Tibial nerve (tissue), 4 donors: ENCODE measurements around the gene REX1BD. TPM values are rescaled to one million over a fixed set of nuclear protein-coding genes. Genes with fewer than 3 reads are reported as not detected.

Experiments
- DNase-seq, 2 donors: peaks; one replicate each; pipeline ENCODE4 v3.0.0-alpha.2; 2019; ENCODE audit warnings: low spot score in 2 of 2
- H3K27ac ChIP-seq, 4 donors: fragments of 200-600 bp; sonication (generic) in 3 of 4; one replicate each; pipeline ENCODE4 v1.5.1; 2017 to 2019; ENCODE audit warnings: mild to moderate bottlenecking in 1 of 4
- H3K27me3 ChIP-seq, 2 donors: fragments of 200-600 bp; sonication (generic) in 1 of 2; one replicate each; pipeline versions ENCODE4 v1.5.1 to v1.6.0; 2017 to 2019
- H3K36me3 ChIP-seq, 3 donors: fragments of 200-600 bp; sonication (generic); one replicate each; pipeline ENCODE4 v1.5.1; 2018 to 2019
- H3K4me1 ChIP-seq, 4 donors: fragments of 200-600 bp; sonication (generic) in 3 of 4; one replicate each; pipeline ENCODE4 v1.5.1; 2017 to 2019
- H3K4me3 ChIP-seq, 4 donors: fragments of 200-600 bp; sonication (generic) in 3 of 4; one replicate each; pipeline ENCODE4 v1.5.1; 2017 to 2019; ENCODE audit warnings: mild to moderate bottlenecking in 1 of 4, moderate library complexity in 1 of 4
- H3K9me3 ChIP-seq, 4 donors: fragments of 200-600 bp; sonication (generic) in 3 of 4; one replicate each; pipeline ENCODE4 v1.5.1; 2017 to 2019
- EP300 ChIP-seq, 2 donors: sonication (generic); formaldehyde crosslinking; IDR thresholded peaks; one replicate each; pipeline ENCODE4 v1.6.1; 2017; ENCODE audit warnings: antibody characterized with exemption in 2 of 2, mild to moderate bottlenecking in 1 of 2
- POLR2A ChIP-seq, 2 donors: fragments of 450-650 bp; IDR thresholded peaks; one replicate each; pipeline ENCODE4 v1.6.1; 2017; ENCODE audit warnings: antibody characterized with exemption in 2 of 2, mild to moderate bottlenecking in 2 of 2, moderate library complexity in 2 of 2
- WGBS, 2 donors: methylation state at CpG; one replicate each; pipeline ENCODE4 v1.1.5; 2018; 5-methylcytosine and 5-hydroxymethylcytosine counted together
- total RNA-seq, 4 donors: library from RNA; depleted of rRNA; stranded (reverse); fragments of >200 nt; gene quantifications; one replicate each; pipeline ENCODE4 v1.1.0, GENCODE V29; 2016
- TF ChIP-seq, protein P1 (sequence below), 5 experiments: fragments of 200-600 bp in 3 of 5; fragments of 450-650 bp in 2 of 5; sonication (generic) in 3 of 5; IDR thresholded peaks; one replicate each; pipeline ENCODE4 v1.5.1; 2016 to 2019; ENCODE audit warnings: antibody characterized with exemption in 5 of 5, mild to moderate bottlenecking in 3 of 5, moderate library complexity in 2 of 5

The REX1BD gene
- total RNA-seq, 4 donors from 2014 or later = 186 to 226 (median 210) TPM

- no peaks in the 10 kb centered on the region for H3K27me3 ChIP-seq
- peaks cover 0 to 22% (median 11%) of the 10 kb centered on the region in 4 donors for H3K4me1 ChIP-seq
- H3K36me3 ChIP-seq = peaks cover 0 to 36% (median 5%) of the 10 kb centered on the region in 3 donors
- DNase-seq = peak; percentile 90 to 91
- no peaks in the 10 kb centered on the region for H3K9me3 ChIP-seq
- H3K4me3 ChIP-seq = peak within 1 kb of the TSS; percentile 64 to 88 (median 80)
- WGBS, 2 donors = 0 to 2% methylated on average over 18 to 19 of the region's 86 CpGs
- TF ChIP-seq EP300 (IDR thresholded peaks at IDR 0.05) = no peak
- TF ChIP-seq POLR2A (IDR thresholded peaks at IDR 0.05) = no peak
- TF ChIP-seq, protein P1, sequence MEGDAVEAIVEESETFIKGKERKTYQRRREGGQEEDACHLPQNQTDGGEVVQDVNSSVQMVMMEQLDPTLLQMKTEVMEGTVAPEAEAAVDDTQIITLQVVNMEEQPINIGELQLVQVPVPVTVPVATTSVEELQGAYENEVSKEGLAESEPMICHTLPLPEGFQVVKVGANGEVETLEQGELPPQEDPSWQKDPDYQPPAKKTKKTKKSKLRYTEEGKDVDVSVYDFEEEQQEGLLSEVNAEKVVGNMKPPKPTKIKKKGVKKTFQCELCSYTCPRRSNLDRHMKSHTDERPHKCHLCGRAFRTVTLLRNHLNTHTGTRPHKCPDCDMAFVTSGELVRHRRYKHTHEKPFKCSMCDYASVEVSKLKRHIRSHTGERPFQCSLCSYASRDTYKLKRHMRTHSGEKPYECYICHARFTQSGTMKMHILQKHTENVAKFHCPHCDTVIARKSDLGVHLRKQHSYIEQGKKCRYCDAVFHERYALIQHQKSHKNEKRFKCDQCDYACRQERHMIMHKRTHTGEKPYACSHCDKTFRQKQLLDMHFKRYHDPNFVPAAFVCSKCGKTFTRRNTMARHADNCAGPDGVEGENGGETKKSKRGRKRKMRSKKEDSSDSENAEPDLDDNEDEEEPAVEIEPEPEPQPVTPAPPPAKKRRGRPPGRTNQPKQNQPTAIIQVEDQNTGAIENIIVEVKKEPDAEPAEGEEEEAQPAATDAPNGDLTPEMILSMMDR (IDR thresholded peaks at IDR 0.05) = no peak
- H3K27ac ChIP-seq = peak within 1 kb of the TSS; percentile 94 to 98 (median 96)
Observed at GRCh38 chr19:18542941-18543813, 45.4 kb upstream of the REX1BD start, which contains the start of gene FKBP8. FKBP8 (minus strand) TSS chr19:18543573; CDS start chr19:18541970, 1,603 bp downstream.

DNA sequence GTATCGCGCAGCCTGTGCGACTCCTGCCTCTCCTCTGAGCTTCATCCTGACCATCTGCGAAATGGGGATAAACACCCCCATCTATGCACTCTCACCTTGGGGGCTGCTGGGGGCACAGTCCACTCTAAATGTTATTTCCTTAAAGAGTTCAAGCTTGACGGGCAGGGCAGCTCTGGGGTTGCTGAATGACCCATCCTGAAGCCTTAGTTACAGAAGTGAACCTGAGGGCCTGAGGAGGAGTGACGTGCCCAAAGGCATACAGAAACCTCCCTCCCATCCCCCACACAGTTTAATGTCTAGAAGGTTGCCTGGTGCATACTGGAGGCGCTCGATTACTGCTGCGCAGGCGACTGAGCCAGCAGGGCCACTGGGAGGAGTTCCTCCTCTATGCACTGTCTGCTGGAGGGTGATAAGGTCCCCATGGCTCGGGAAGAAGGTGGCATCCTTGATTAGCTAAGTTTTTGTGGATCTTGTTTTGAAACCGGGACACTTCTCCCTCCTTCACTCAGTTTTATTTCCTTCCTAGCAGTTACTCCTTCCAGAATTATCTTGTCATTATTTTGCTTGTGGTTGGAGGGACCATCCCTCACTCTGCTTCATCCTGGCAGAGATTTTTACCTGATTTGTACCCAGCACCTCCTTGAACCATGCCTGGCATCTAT lies 44.7 kb upstream of the REX1BD start:
- WGBS, 2 donors = 10 to 11% methylated on average over 12 of the region's 12 CpGs
- Histone ChIP-seq H3K27me3 (no peaks in the 10 kb centered on the region), H3K4me1 (peaks cover 0 to 22% (median 11%) of the 10 kb centered on the region in 4 donors), H3K9me3 (no peaks in the 10 kb centered on the region), H3K27ac (peak overlapping the region in 3 of 4 donors; percentile 94 to 97 (median 95)), H3K36me3 (peaks cover 0 to 28% (median 5%) of the 10 kb centered on the region in 3 donors), H3K4me3 (peak overlapping the region; percentile 64 to 88 (median 80))
- peak in 1 of 2 donors; percentile 57 for DNase-seq
- no peak for TF ChIP-seq POLR2A (IDR thresholded peaks at IDR 0.05)
- TF ChIP-seq EP300 (IDR thresholded peaks at IDR 0.05) = no peak
- TF ChIP-seq, protein P1 (IDR thresholded peaks at IDR 0.05) = no peak

GRCh38 chr19:18551631-18552030 lies 37.0 kb upstream of the REX1BD start:
- no peak overlapping the region for H3K4me3 ChIP-seq
- no peaks in the 10 kb centered on the region for H3K4me1 ChIP-seq
- H3K36me3 ChIP-seq = no peaks in the 10 kb centered on the region
- no peak for TF ChIP-seq EP300 (IDR thresholded peaks at IDR 0.05)
- TF ChIP-seq, protein P1 (IDR thresholded peaks at IDR 0.05) = no peak
- TF ChIP-seq POLR2A (IDR thresholded peaks at IDR 0.05) = no peak
- no peaks in the 10 kb centered on the region for H3K9me3 ChIP-seq
- H3K27me3 ChIP-seq = no peaks in the 10 kb centered on the region
- H3K27ac ChIP-seq = no peak overlapping the region
- 66 to 67% methylated on average over 6 of the region's 6 CpGs for WGBS, 2 donors
- DNase-seq = no peak

- Histone ChIP-seq H3K27ac (peak within 1 kb of the TSS; percentile 92 to 95 (median 94)), H3K4me3 (peak within 1 kb of the TSS; percentile 70 to 98 (median 82)), H3K9me3 (no peaks in the 10 kb centered on the region), H3K36me3 (peaks cover 0 to 8% (median 0%) of the 10 kb centered on the region in 3 donors), H3K27me3 (no peaks in the 10 kb centered on the region), H3K4me1 (peaks cover 0 to 33% (median 12%) of the 10 kb centered on the region in 4 donors)
- TF ChIP-seq POLR2A (IDR thresholded peaks at IDR 0.05) (peak; percentile 74 to 84), EP300 (IDR thresholded peaks at IDR 0.05) (peak; percentile 92 to 93)
- TF ChIP-seq, protein P1 (IDR thresholded peaks at IDR 0.05) = peak in 1 of 5 experiments; percentile 30
- peak; percentile 93 to 94 for DNase-seq
- WGBS, 2 donors = 2 to 3% methylated on average over 27 to 33 of the region's 58 CpGs
Observed at GRCh38 chr19:18557411-18558201, 31.0 kb upstream of the REX1BD start, which contains the start of gene KXD1. KXD1 (plus strand) TSS chr19:18557870; CDS start chr19:18562057, 4,187 bp downstream.
